ENCODE results near the gene HSPA12B.

HSPA12B gene

DNA sequence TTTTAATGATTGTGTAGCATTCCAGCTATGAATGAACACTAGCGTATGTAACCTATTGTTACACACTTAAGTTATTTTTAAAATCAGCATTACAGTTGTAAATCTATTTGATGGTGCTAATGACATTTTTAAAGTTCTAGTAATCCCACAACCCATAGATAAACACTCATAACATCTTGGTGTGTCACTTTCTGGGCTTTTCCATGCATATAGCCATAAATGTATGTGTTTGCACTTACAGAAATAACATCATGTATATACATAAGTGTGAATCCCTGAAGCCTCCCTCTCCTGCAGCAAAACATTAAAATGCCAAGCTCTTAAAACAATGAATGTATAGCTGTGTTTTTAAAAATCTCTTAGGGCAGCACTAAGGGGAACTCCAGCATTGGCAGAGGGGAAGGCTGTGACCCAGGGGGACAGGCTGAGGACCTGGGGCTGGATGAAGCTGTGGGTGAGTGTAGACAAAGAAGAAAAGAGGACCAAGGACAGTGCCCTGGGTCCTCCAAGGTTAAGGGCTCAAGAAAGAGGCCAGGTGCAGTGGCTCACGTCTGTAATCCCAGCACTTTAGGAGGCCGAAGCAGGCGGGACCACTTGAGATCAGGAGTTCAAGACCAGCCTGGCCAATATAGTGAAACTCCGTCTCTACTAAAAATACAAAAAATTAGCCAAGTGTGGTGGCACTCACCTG, 55.0 kb downstream of the HSPA12B start:
- peak overlapping the region; percentile 1; the same call in 1 of the 2 replicates for H3K4me3 ChIP-seq (ENCODE audit: low read depth, low read length)
- CTCF ChIA-PET = interaction anchor here (0.6 to 10.3 kb wide), 17 partner anchors 9 to 1144 kb away, joined by 3 to 142 read pairs (median 4); partner anchors contain the start of genes AP5S1 and CDC25B
- POLR2A ChIA-PET = interaction anchor here (1.0 to 3.9 kb wide), 5 partner anchors 8 to 44 kb away, joined by 3 to 30 read pairs (median 6); partner anchors contain the start of genes AP5S1 and CDC25B
- no peak overlapping the region for H3K27ac ChIP-seq (ENCODE audit: extremely low read depth, low read depth, low read length)
- peaks cover 17% of the 10 kb centered on the region; the same call in 1 of the 2 replicates for H3K4me1 ChIP-seq (ENCODE audit: control insufficient read depth, insufficient read depth, low read length)
- no peaks in the 10 kb centered on the region for H3K9me3 ChIP-seq (ENCODE audit: control insufficient read depth, insufficient read depth, low read depth, low read length)
- TF ChIP-seq ZNF621 (tag by site-specific recombination; IDR thresholded peaks at IDR 0.05) (no peak), ZNF146 (tag by site-specific recombination; IDR thresholded peaks at IDR 0.05) (no peak), ZNF792 (tag by site-specific recombination; IDR thresholded peaks at IDR 0.05) (no peak), ZNF549 (tag by site-specific recombination; IDR thresholded peaks at IDR 0.05) (no peak), ZNF335 (tag by site-specific recombination; conservative IDR thresholded peaks at IDR 0.05) (0 out of 2 replicates have a peak, but pooled peaks have one; percentile 1), ZNF624 (tag by site-specific recombination; IDR thresholded peaks at IDR 0.05) (no peak), ZNF423 (tag by site-specific recombination; IDR thresholded peaks at IDR 0.05) (no peak), ZNF48 (tag by site-specific recombination; IDR thresholded peaks at IDR 0.05) (no peak), ZNF184 (tag by site-specific recombination; IDR thresholded peaks at IDR 0.05) (no peak), ZNF654 (tag by site-specific recombination; IDR thresholded peaks at IDR 0.05; ENCODE audit: low read depth) (no peak), ZBTB7A (tag by site-specific recombination; IDR thresholded peaks at IDR 0.05; ENCODE audit: low read depth) (no peak), GLIS2 (tag by site-specific recombination; IDR thresholded peaks at IDR 0.05) (no peak), ZNF121 (tag by site-specific recombination; IDR thresholded peaks at IDR 0.05) (no peak), ZNF274 (IDR thresholded peaks at IDR 0.05; ENCODE audit: low read length) (no peak), ZNF274 (tag by site-specific recombination; IDR thresholded peaks at IDR 0.05; ENCODE audit: borderline replicate concordance) (no peak)
- TF ChIP-seq, protein P1, sequence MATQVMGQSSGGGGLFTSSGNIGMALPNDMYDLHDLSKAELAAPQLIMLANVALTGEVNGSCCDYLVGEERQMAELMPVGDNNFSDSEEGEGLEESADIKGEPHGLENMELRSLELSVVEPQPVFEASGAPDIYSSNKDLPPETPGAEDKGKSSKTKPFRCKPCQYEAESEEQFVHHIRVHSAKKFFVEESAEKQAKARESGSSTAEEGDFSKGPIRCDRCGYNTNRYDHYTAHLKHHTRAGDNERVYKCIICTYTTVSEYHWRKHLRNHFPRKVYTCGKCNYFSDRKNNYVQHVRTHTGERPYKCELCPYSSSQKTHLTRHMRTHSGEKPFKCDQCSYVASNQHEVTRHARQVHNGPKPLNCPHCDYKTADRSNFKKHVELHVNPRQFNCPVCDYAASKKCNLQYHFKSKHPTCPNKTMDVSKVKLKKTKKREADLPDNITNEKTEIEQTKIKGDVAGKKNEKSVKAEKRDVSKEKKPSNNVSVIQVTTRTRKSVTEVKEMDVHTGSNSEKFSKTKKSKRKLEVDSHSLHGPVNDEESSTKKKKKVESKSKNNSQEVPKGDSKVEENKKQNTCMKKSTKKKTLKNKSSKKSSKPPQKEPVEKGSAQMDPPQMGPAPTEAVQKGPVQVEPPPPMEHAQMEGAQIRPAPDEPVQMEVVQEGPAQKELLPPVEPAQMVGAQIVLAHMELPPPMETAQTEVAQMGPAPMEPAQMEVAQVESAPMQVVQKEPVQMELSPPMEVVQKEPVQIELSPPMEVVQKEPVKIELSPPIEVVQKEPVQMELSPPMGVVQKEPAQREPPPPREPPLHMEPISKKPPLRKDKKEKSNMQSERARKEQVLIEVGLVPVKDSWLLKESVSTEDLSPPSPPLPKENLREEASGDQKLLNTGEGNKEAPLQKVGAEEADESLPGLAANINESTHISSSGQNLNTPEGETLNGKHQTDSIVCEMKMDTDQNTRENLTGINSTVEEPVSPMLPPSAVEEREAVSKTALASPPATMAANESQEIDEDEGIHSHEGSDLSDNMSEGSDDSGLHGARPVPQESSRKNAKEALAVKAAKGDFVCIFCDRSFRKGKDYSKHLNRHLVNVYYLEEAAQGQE (tag by site-specific recombination; IDR thresholded peaks at IDR 0.05) = peak; percentile 77
- TF ChIP-seq, protein P2, sequence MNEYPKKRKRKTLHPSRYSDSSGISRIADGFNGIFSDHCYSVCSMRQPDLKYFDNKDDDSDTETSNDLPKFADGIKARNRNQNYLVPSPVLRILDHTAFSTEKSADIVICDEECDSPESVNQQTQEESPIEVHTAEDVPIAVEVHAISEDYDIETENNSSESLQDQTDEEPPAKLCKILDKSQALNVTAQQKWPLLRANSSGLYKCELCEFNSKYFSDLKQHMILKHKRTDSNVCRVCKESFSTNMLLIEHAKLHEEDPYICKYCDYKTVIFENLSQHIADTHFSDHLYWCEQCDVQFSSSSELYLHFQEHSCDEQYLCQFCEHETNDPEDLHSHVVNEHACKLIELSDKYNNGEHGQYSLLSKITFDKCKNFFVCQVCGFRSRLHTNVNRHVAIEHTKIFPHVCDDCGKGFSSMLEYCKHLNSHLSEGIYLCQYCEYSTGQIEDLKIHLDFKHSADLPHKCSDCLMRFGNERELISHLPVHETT (tag by site-specific recombination; IDR thresholded peaks at IDR 0.05) = no peak
- peaks cover 0 to 21% of the 10 kb centered on the region in 2 experiments; a peak in 2 of 3 replicates for H3K36me3 ChIP-seq (ENCODE audit: control insufficient read depth in 2 of 2, insufficient read depth in 1 of 2, low read length in 2 of 2)

DNA sequence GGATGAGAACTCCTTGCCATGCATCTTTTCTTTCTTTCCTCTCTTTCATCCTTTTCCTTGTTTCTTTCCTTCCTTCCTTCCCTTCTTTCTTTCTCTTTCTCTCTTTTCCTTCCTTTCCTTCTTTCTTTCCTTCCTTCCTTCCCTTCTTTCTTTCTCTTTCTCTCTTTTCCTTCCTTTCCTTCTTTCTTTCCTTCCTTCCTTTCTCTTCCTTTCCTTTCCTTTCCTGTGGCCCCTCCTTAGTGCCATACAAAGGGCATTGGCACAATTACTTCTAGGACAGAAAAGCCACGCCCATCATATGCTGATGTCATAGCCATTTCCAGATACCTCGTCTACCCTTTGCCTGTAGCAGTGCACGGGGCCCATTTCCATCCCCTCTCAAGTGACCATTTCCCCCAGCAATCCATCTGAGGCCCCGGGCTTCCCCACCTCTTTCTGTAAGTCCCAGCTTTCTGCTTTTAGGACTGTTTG, 56.2 kb downstream of the HSPA12B start:
- peaks cover 17% of the 10 kb centered on the region; the same call in 1 of the 2 replicates for H3K4me1 ChIP-seq (ENCODE audit: control insufficient read depth, insufficient read depth, low read length)
- H3K27ac ChIP-seq (ENCODE audit: extremely low read depth, low read depth, low read length) = no peak overlapping the region
- CTCF ChIA-PET = interaction anchor here (0.9 to 10.3 kb wide), 8 partner anchors 23 to 296 kb away, joined by 4 to 142 read pairs (median 5); partner anchors contain the start of gene AP5S1
- H3K9me3 ChIP-seq (ENCODE audit: control insufficient read depth, insufficient read depth, low read depth, low read length) = no peaks in the 10 kb centered on the region
- H3K4me3 ChIP-seq (ENCODE audit: low read depth, low read length) = no peak overlapping the region
- POLR2A ChIA-PET = interaction anchor here (0.5 to 0.9 kb wide), 2 partner anchors 9 to 29 kb away, joined by 4 read pairs; no protein-coding TSS in a partner anchor
- H3K36me3 ChIP-seq (ENCODE audit: control insufficient read depth in 2 of 2, insufficient read depth in 1 of 2, low read length in 2 of 2) = peaks cover 0 to 18% of the 10 kb centered on the region in 2 experiments; a peak in 2 of 3 replicates
- TF ChIP-seq REPIN1 (tag by site-specific recombination; IDR thresholded peaks at IDR 0.05; ENCODE audit: low read depth) (no peak), ZNF324 (tag by site-specific recombination; IDR thresholded peaks at IDR 0.05) (no peak), ZNF10 (tag by site-specific recombination; IDR thresholded peaks at IDR 0.05) (no peak), ZNF214 (tag by site-specific recombination; IDR thresholded peaks at IDR 0.05; ENCODE audit: borderline replicate concordance) (no peak), ZNF791 (tag by site-specific recombination; IDR thresholded peaks at IDR 0.05) (no peak), ZNF335 (tag by site-specific recombination; conservative IDR thresholded peaks at IDR 0.05) (peak; percentile 88), BCL11B (tag by site-specific recombination; IDR thresholded peaks at IDR 0.05; ENCODE audit: low read depth) (no peak)
- TF ChIP-seq, protein P3, sequence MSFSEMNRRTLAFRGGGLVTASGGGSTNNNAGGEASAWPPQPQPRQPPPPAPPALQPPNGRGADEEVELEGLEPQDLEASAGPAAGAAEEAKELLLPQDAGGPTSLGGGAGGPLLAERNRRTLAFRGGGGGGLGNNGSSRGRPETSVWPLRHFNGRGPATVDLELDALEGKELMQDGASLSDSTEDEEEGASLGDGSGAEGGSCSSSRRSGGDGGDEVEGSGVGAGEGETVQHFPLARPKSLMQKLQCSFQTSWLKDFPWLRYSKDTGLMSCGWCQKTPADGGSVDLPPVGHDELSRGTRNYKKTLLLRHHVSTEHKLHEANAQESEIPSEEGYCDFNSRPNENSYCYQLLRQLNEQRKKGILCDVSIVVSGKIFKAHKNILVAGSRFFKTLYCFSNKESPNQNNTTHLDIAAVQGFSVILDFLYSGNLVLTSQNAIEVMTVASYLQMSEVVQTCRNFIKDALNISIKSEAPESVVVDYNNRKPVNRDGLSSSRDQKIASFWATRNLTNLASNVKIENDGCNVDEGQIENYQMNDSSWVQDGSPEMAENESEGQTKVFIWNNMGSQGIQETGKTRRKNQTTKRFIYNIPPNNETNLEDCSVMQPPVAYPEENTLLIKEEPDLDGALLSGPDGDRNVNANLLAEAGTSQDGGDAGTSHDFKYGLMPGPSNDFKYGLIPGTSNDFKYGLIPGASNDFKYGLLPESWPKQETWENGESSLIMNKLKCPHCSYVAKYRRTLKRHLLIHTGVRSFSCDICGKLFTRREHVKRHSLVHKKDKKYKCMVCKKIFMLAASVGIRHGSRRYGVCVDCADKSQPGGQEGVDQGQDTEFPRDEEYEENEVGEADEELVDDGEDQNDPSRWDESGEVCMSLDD (tag by site-specific recombination; IDR thresholded peaks at IDR 0.05) = no peak
- TF ChIP-seq, protein P4, sequence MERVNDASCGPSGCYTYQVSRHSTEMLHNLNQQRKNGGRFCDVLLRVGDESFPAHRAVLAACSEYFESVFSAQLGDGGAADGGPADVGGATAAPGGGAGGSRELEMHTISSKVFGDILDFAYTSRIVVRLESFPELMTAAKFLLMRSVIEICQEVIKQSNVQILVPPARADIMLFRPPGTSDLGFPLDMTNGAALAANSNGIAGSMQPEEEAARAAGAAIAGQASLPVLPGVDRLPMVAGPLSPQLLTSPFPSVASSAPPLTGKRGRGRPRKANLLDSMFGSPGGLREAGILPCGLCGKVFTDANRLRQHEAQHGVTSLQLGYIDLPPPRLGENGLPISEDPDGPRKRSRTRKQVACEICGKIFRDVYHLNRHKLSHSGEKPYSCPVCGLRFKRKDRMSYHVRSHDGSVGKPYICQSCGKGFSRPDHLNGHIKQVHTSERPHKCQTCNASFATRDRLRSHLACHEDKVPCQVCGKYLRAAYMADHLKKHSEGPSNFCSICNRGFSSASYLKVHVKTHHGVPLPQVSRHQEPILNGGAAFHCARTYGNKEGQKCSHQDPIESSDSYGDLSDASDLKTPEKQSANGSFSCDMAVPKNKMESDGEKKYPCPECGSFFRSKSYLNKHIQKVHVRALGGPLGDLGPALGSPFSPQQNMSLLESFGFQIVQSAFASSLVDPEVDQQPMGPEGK (tag by site-specific recombination; IDR thresholded peaks at IDR 0.05) = no peak
